Dedifferentiated amniotic fluid mesenchymal stem cell (primary cell): ENCODE data around the gene PLIN3.
A peak's percentile ranks its signal among the peaks of the same experiment; 100 is the strongest.
"Not testable (repeated sequence)": the region's sequence is repeated elsewhere in the genome, so short reads cannot be mapped to it uniquely, and the experiment has no call there.

Experiments
- DNase-seq: peaks from one replicate; pipeline ENCODE4 v3.0.0-alpha.2; 2016; ENCODE audit errors: extremely low spot score

Gene PLIN3

DNA sequence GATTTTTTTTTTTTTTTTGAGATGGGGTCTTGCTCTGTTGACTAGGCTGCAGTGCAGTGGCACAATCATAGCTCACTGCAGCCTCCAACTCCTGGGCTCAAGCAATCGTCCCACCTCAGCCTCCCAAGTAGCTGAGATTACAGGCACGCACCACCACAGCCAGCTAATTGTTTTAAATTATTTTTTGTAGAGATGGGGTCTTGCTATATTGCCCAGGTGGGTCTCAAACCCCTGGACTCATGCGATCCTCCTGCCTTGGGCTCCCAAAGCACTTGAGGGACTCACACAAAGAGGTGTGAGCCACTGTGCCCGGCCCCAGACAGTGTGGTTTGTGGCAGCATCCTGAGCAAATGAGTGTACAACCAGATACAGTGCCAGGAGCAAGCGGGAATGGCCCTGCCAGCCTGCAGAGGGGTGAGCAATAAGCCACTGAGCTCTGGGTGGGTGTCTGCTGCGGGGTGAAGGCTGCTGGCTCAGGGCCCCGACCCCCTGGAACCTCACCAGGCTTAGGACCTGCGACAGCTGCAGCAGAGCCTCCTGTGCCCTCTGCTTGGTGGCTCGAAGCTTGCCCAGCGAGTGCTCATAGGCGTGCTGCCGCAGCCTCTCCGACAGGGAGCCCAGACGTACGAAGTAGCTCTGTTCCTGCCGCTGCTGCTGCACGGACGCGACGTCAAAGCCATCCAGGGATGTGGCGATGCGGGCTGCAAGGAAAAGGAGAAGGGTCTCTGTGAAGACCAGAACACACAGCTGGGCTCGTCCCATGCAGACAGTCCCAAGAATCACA lies 20.1 kb downstream of the PLIN3 start:
- no peak for DNase-seq

DNA sequence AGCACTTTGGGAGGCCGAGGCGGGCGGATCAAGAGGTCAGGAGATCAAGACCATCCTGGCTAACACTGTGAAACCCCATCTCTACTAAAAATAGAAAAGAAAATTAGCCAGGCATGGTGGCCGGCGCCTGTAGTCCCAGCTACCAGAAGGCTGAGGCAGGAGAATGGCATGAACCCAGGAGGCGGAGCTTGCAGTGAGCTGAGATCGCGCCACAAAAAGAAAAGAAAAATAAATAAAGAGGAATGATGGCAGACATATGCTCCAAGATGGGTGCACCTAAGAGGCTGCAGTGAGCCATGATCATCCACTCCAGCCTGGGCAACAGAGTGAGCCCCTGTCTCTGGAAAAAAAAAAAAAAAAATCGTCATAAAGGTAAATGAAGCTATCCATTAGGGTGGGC lies 21.5 kb downstream of the PLIN3 start:
- not testable (repeated sequence) for DNase-seq

DNA sequence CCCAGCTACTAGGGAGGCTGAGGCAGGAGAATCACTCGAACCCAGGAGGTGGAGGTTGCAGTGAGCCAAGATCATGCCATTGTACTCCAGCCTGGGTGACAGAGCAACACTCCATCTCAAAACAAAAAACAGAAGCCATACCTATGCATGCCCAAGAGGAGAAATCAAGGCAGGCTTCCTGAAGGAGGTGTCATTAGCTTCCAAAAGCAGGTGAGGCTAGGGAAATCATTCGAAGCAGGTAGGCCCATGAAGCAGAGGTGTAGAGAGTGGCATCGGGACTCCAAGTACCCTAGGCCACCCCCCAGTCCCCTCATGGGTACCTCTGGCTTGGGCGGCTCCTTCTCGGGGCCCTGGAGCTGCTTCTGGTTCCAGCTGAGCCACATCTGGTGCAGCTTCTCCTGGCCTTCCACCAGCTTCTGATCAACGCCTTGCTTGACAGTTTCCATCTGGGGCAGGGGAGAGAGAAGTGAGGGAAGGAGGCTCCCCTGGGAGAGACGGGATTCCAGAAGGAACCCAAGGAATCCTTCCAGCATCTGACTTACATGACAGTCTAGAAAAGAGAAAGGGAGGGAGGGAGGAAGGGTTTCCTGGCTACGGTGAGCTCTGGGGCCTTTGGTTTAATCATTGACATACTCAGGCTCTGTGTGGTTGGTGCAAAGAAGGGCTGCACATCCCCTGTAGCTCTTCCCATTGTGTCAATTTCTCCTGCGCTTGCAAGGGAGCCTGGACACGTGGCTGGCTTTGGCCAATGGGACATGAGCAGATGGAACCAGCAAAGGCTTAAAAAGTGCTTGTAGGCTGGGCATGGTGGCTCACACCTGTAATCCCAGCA lies 22.9 kb downstream of the PLIN3 start:
- no peak for DNase-seq

DNA sequence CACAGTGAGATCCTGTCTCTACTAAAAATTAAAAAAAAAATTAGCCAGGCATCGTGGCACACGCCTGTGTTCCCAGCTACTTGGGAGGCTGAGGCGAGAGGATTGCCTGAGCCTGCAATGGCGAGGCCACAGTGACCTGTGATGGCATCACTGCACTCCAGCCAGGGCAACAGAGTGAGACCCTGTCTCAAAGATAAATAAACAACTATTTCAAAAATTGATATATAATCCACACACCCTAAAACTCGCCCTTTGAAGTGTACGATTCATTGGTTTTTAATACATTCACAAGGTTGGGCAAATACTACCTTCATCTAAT lies 23.9 kb downstream of the PLIN3 start:
- DNase-seq = no peak

DNA sequence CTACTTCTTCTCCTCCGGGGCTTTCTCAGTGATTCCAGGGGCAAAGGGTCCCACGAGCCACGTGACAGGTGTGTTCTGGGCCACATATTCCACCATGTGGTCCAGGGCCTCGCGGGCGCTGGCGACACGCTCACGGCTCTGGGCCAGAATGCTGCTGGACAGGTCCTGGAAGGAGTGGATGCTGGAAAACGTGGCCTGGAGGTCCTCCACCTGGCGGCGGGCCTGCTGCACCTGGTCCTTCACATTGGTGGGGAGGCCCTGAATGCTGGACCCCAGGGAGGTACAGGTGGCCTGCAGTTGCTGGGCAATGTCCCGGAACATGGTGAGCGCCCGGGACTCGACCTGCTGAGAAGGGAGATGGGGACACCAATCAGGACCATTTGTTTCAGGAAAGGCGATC lies 28.3 kb downstream of the PLIN3 start:
- no peak for DNase-seq

- DNase-seq = no peak
These were observed 34.7 kb downstream of the PLIN3 start for GRCh38 chr19:4832776-4833175.

GRCh38 chr19:4831979-4832340 lies 35.5 kb downstream of the PLIN3 start:
- DNase-seq = not testable (repeated sequence)

DNA sequence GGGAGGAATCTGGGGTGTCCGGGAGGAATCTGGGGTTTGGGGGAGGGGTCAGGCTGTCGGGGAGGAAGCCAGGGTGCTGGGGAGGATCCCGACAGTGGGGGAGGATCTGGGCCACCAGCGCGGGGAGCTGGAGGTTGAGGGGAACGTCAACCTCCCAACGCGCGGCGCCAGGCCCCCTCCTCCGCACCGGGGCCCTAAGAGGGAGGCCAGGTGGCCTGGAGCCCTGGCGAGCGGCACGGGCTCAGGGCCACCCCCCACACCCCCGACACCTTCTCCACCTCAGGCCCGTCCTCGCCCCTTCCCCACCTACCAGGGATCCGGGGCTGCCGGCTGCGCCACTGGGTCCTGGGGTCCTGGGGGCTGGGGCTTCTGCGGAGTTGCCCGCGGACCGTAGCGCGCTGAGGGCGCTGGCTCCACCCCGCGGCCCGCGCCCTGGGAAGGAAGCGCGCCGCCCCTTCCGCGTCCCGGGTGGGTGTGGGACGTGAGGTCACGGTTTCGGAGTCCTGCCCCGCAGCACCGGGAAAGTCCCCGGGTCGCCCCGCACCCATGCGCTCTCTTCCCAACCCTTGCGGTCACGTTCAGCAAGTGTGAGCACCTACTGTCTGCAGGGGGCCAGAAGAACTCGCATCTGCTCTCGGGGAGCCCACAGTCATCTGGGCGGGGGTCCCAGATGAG lies 36.0 kb downstream of the PLIN3 start, which contains the start of gene TICAM1:
TICAM1 (minus strand) TSS at position 409 of the 675 bp plus-strand sequence. CDS start 13,335 bp downstream, outside the sequence.
- peak; percentile 19 for DNase-seq

- no peak for DNase-seq
These were observed 36.6 kb downstream of the PLIN3 start for GRCh38 chr19:4830768-4831265.

DNA sequence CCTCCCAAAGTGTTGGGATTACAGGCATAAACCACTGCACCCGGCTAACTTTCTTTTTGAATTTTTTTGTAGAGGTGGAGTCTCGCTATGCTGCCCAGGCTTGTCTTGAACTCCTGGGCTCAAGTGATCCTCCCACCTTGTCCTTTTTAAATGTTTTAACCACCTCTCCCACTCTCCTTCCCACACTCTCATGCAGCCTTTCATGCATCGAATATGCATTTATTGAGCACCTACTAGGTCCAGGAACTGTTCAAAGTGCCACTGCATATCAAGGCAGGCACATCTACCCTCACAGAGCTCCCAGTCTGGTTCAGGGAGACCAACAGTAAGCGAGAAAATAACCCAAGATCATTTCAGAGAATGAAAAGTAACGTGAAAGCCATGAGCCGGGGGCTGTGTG lies 37.1 kb downstream of the PLIN3 start:
- no peak for DNase-seq

DNA sequence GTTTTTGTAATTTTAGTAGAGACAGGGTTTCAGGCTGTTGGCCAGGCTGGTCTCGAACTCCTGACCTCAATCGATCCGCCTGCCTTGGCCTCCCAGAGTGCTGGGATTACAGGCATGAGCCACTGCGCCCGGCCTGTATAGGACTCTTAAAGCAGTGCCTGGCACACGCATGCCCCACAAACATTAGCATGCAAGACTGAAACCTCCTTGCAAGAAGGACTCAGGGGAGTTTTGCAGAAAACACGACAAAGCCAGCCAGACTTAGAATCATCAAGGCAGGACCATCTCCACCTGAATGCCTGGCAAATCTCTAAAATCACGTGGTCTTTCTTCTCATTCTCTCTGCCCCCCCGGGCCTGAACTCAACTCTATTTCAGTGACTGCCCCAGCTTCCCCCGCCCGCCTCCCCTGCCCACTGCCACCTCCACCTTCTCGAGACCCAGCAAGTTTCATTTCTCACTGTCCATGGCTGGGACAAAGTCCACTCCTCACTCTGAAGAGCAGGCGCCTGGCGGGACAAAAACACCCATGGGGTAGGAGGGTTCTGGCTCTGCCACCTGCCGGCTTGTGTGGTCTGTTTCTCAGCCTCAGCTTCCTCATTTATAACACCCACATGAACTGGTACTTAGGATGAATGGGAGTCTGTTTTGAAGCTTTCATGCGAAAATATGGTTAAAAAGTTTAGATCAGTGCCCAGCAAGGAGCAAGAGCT lies 38.3 kb downstream of the PLIN3 start:
- DNase-seq = no peak

DNA sequence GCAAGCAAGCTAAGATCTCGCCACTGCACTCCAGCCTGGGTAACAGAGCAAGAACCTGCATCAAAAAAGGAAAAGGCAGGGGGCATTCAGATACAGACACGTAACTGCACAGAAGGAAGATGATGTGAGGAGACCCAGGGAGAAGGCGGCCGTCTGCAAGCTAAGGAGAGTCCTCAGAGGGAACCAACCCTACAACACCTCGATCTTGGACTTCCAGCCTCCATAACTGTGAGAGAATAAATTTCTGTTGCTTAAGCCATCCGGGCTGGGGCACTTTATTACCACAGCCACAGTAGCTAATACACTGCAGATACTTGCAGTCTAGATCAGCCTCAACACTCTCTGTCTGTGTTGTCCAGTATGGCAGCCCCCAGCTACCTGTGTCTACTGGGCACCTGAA lies 43.9 kb downstream of the PLIN3 start:
- DNase-seq = no peak

DNA sequence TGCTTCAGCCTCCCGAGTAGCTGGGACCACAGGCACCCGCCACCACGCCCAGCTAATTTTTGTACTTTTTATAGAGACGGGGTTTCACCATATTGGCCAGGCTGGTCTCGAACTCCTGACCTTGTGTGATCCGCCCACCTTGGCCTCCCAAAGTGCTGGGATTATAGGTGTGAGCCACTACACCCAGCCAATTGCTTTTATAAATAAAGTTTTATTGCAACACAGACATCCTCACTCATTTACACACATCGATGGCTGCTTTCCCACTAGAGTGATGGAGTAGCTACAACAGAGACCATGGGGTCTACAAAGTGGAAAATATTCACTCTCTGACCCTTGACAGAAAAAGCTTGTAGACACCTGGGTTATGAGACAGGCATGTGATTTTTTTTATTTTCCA lies 45.1 kb downstream of the PLIN3 start:
- DNase-seq = not testable (repeated sequence)

DNA sequence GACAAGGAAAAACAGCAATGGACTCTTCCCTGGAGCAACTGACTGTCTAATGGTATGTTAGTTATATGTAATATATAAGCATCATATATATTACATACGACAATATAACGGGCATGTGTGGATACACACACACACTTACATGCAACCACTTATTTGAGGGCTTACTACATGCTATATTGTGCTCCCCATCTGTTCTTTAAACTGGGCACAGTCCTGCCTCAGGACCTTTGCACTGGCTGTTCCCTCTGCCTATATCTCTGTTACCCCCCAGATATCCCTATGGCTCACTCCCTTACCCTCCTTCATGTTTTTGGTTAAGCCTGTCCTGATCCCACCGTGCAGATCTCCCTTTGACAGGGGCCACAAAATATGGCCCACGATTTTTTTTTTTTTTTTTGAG lies 46.2 kb downstream of the PLIN3 start:
- DNase-seq = no peak

DNA sequence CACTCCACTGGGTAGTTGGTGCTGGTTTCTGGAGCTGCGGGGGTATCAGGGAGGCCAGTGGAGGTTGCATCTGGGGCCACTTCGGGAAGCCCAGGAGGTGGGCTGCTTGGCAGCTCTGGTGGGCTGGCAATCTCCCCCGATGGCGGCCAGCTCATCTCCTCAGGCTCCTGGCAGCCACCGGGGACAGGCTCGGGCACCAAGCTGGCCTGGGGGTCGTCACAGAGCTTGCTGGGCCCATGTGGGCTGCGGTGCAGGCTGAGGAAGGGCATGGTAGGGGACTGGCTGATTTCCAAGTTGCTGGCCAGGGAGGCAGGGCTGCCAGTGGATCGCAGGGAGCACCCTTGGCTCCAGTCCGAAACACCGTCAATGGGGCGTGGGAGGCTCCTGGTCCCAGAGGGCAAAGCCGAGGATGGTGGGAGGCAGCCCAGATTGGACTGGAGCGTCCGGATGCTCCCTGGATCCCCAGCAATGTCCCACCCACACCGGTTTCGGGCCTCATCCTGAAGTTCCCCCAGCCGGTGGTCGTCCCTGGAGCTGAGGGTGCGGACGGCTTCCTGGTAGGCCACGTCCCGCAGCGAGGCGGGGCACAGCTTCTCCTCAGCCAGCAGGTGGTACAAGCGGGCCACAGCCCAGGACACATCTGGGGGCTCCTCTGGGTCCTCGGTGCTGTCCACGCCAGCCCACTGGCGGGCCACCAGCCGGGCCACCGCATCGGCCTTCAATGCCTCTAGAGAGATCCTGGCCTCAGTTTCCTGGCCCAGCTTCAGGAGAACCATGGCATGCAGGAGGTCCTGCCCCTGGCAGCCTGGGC lies 49.8 kb downstream of the PLIN3 start:
- DNase-seq = no peak

DNA sequence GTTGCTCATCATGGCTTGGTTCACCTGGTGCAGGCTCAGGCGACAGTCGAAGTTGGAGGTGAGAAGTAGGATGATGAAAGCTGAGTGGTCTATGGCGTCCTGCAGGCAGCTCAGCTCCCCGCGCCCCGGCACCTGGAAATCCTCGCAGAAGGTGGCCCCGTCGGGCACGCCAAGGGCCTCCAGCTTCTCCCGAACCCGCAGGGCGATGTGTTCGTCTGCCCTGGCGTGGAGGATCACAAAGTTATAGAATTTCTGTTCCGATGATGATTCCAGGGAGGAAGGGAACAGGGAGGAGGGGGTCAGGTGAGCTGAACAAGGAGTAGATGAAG lies 50.6 kb downstream of the PLIN3 start:
- DNase-seq = no peak

DNA sequence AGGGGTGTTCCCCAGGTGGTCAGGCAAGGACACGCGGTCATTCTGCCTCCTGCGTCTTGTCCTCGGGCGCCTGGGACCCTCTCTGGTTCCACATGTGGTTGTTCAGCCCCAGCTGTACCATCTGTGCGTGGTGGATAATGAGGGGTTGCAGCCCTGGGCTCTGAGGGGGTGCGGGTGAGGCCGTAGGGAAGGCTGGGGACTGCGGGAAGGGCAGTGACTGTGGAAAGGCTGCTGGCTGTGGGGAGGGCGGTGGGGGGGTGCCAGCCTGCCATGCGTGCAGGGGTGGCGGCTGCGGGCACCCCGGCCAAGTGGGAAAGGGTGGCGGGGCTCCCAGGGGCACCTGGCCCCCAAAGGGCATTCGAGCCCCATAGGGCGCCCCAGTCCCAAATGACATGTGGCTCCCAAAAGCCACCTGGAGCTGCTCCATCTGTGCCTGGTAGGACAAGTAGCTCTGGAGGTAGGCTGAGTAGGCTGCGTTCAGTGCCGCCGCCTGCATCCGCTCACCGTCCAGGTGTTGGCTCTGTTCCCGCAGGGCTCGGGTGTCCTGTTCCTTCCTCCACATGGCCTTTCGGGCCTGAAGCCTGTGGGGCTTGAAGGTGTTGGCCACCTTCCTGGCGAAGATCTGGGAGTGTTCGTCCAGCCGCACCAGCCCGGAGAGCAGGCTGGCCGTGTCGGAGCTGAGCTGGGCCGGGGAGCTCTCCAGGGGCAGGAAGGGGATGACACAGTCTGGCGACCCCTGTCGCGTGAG lies 51.1 kb downstream of the PLIN3 start:
- DNase-seq = no peak

GRCh38 chr19:4815426-4816201 lies 51.9 kb downstream of the PLIN3 start:
- DNase-seq = peak; percentile 89

DNA sequence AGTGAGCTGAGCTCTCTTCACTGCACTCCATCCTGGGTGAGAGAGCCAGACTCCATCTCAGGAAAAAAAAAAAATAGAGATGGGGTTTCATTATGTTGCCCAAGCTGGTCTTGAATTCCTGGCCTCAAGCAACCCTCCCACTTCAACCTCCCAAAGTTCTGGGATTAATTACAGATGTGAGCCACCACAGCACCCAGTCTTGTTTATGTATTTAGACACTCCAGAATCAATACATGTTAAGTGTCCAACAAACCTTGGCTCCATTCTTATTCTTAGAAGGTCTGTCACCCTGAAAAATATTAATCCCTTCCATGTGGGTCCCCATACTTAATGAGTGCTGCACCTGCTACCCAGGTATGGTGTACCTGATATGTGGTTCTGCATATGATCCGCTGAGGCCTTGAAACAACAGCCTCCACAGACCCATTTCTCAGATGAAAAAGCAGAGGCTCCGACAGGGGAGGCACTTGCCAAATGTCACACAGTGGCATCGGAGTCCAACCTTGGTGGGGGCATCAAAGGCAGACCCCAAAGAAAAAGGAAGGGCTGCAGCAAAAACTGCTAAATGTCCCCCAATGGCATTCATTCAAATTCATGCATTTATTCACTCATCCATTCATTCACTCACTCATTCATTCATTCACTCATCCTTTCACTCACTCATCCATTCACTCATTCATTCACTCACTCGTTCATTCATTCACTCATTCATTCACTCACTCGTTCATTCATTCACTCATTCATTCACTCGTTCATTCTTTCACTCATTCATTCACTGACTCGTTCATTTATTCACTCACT lies 52.6 kb downstream of the PLIN3 start:
- DNase-seq = peak; percentile 29
